ENCODE data around the gene SHB. TPM values are rescaled to one million over a fixed set of nuclear protein-coding genes. Genes with fewer than 3 reads are reported as not detected.

SHB gene
- total RNA-seq, 1 experiment from 2014 or later, result 28.7 TPM

DNA sequence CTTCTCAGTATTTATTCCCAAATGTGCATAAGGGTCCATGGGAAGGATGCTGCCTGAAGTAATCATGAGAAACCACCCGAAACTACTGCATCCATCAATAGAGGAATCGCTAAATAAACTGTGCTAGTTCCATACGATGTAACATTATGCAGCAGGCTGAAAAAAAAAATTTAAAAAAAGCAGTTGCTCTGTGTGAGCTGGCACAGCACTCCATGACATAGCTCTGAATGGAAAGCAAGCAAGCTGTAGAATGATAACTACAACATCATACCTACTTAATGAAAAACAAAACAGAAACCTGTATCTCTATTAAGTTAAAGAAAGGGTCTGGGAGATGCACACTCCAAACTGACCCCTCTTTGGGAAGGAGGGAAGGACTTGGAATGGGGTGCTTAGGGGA is 49.3 kb downstream of the SHB start (continued):
- no peak for TF ChIP-seq EZH2 (IDR thresholded peaks at IDR 0.05)
- TF ChIP-seq, protein P1, sequence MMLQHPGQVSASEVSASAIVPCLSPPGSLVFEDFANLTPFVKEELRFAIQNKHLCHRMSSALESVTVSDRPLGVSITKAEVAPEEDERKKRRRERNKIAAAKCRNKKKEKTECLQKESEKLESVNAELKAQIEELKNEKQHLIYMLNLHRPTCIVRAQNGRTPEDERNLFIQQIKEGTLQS (IDR thresholded peaks at IDR 0.05), result no peak
- no peak for TF ChIP-seq POLR2A (IDR thresholded peaks at IDR 0.05; ENCODE audit: borderline replicate concordance, extremely low read depth, insufficient read depth, insufficient read length)
- no peak for TF ChIP-seq SIN3A (IDR thresholded peaks at IDR 0.05; ENCODE audit: low read depth)
- no peak for TF ChIP-seq EZH2phosphoT487 (IDR thresholded peaks at IDR 0.05; ENCODE audit: borderline replicate concordance)

DNA sequence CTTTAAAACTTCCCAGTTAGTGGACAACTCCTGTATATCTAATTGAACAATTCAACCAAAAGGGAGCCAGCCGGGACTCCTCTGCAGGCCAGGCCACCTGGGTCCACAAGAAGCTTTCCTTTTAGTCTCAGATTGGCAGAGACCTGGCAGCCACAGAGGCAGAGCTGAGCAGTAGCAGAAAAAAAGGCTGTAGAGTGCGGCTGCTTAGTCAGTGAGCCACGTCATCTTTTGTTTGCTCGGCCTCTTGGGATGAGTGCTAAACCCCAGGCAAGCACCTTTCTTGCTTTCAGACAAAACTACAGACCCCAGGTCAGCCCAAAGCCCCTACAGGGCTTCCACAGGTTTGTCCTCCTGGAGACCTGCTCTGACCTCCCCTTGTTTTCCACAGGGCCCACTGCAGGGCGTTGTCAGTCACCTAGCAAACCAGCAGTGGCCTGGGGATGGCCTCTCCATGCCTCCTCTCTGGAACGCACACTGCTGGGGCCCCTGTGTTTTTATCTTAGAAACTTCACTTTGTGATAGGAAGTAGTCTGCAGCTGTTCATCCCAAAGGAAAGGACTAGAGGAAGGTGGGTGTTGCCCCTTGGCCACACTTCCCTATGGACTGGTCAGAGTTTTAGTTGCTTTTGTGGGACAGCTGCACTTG is 49.9 kb downstream of the SHB start:
- Histone ChIP-seq H2AFZ (ENCODE audit: low read depth, low read length, poor library complexity, severe bottlenecking) (no peak overlapping the region), H3K36me3 (ENCODE audit: control insufficient read depth in 1 of 2, insufficient read depth in 2 of 2, low read length in 2 of 2) (0 out of 4 replicates have a peak, but pooled peaks cover 0 to 3% of the 10 kb centered on the region in 2 experiments), H3K4me1 (ENCODE audit: control insufficient read depth in 1 of 2, insufficient read depth in 2 of 2, low read length in 2 of 2) (peaks cover 26 to 42% of the 10 kb centered on the region in 2 experiments), H3K9ac (ENCODE audit: low read length) (peak overlapping the region; percentile 33; the same call in 1 of the 2 replicates), H4K20me1 (ENCODE audit: insufficient read depth) (no peaks in the 10 kb centered on the region), H3K27ac (ENCODE audit: low read depth, low read length) (no peak overlapping the region), H3K4me2 (ENCODE audit: low read length) (peak overlapping the region; percentile 52), H3K79me2 (ENCODE audit: insufficient read depth, low read length) (peaks cover 69% of the 10 kb centered on the region), H3K27me3 (ENCODE audit: insufficient read depth, low read length) (no peaks in the 10 kb centered on the region), H3K9me3 (ENCODE audit: control insufficient read depth in 1 of 2, insufficient read depth in 1 of 2, low read depth in 1 of 2, low read length in 2 of 2) (no peaks in the 10 kb centered on the region), H3K9me2 (ENCODE audit: insufficient read depth) (no peaks in the 10 kb centered on the region), H3K4me3 (replicated peaks in 1 of 2; ENCODE audit: low read depth in 1 of 2, low read length in 2 of 2) (no peak overlapping the region)
- RAD21 ChIA-PET (ENCODE audit: low non-redundant PET in 1 of 2, low total read pairs in 2 of 2, uncharacterized antibody in 2 of 2, unreplicated experiment in 2 of 2), result no interaction called here
- POLR2A ChIA-PET, result no interaction called here
- DNase-seq (ENCODE audit: low read depth, low spot score), result no peak
- CTCF ChIA-PET, result no interaction called here
- ATAC-seq, result peak; percentile 78
- intact Hi-C loops (cut with micrococcal nuclease), result loop anchor here (10.0 kb wide), 1 partner anchor 46 kb away; the partner anchor contains the start of gene SHB
- no TSS peak for BruUV-seq (replicated peaks)
- no peak for TF ChIP-seq EZH2phosphoT487 (IDR thresholded peaks at IDR 0.05; ENCODE audit: borderline replicate concordance)
- TF ChIP-seq SRF (IDR thresholded peaks at IDR 0.05; ENCODE audit: low read depth), result no peak
- TF ChIP-seq SIN3A (IDR thresholded peaks at IDR 0.05; ENCODE audit: low read depth), result no peak
- no peak for TF ChIP-seq YY1 (IDR thresholded peaks at IDR 0.05; ENCODE audit: extremely low read depth, insufficient replicate concordance, low read depth, low read length)
- TF ChIP-seq CBX3 (IDR thresholded peaks at IDR 0.05; ENCODE audit: low read depth), result no peak
- TF ChIP-seq POLR2A (IDR thresholded peaks at IDR 0.05; ENCODE audit: borderline replicate concordance, extremely low read depth, insufficient read depth, insufficient read length), result no peak
- TF ChIP-seq RAD21 (IDR thresholded peaks at IDR 0.05; ENCODE audit: low read depth), result no peak
- TF ChIP-seq, protein P2, sequence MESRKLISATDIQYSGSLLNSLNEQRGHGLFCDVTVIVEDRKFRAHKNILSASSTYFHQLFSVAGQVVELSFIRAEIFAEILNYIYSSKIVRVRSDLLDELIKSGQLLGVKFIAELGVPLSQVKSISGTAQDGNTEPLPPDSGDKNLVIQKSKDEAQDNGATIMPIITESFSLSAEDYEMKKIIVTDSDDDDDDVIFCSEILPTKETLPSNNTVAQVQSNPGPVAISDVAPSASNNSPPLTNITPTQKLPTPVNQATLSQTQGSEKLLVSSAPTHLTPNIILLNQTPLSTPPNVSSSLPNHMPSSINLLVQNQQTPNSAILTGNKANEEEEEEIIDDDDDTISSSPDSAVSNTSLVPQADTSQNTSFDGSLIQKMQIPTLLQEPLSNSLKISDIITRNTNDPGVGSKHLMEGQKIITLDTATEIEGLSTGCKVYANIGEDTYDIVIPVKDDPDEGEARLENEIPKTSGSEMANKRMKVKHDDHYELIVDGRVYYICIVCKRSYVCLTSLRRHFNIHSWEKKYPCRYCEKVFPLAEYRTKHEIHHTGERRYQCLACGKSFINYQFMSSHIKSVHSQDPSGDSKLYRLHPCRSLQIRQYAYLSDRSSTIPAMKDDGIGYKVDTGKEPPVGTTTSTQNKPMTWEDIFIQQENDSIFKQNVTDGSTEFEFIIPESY (IDR thresholded peaks at IDR 0.05; ENCODE audit: extremely low read depth, insufficient replicate concordance, low read length), result no peak
- no peak for TF ChIP-seq TCF7L2 (IDR thresholded peaks at IDR 0.05; ENCODE audit: borderline replicate concordance, extremely low read depth, insufficient read depth, insufficient read length)
- TF ChIP-seq, protein P3, sequence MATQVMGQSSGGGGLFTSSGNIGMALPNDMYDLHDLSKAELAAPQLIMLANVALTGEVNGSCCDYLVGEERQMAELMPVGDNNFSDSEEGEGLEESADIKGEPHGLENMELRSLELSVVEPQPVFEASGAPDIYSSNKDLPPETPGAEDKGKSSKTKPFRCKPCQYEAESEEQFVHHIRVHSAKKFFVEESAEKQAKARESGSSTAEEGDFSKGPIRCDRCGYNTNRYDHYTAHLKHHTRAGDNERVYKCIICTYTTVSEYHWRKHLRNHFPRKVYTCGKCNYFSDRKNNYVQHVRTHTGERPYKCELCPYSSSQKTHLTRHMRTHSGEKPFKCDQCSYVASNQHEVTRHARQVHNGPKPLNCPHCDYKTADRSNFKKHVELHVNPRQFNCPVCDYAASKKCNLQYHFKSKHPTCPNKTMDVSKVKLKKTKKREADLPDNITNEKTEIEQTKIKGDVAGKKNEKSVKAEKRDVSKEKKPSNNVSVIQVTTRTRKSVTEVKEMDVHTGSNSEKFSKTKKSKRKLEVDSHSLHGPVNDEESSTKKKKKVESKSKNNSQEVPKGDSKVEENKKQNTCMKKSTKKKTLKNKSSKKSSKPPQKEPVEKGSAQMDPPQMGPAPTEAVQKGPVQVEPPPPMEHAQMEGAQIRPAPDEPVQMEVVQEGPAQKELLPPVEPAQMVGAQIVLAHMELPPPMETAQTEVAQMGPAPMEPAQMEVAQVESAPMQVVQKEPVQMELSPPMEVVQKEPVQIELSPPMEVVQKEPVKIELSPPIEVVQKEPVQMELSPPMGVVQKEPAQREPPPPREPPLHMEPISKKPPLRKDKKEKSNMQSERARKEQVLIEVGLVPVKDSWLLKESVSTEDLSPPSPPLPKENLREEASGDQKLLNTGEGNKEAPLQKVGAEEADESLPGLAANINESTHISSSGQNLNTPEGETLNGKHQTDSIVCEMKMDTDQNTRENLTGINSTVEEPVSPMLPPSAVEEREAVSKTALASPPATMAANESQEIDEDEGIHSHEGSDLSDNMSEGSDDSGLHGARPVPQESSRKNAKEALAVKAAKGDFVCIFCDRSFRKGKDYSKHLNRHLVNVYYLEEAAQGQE (IDR thresholded peaks at IDR 0.05; ENCODE audit: low read depth), result no peak
